ENCODE data around the gene PTPN2.

The PTPN2 gene

GRCh38 chr18:12858991-12859390 lies 25.0 kb downstream of the PTPN2 start:
- no peak for DNase-seq (ENCODE audit: low read depth in 1 of 2, low spot score in 1 of 2)

- no peak for DNase-seq (ENCODE audit: low read depth in 1 of 2, low spot score in 1 of 2)
Measured at GRCh38 chr18:12857991-12858544, 26.0 kb downstream of the PTPN2 start.

GRCh38 chr18:12857215-12857905 lies 26.7 kb downstream of the PTPN2 start:
- no peak for DNase-seq (ENCODE audit: low read depth in 1 of 2, low spot score in 1 of 2)

- no peak for DNase-seq (ENCODE audit: low read depth in 1 of 2, low spot score in 1 of 2)
Measured at GRCh38 chr18:12855916-12856315, 28.1 kb downstream of the PTPN2 start.

- no peak for DNase-seq (ENCODE audit: low read depth in 1 of 2, low spot score in 1 of 2)
Measured at GRCh38 chr18:12852566-12853315, 31.3 kb downstream of the PTPN2 start.

- DNase-seq (ENCODE audit: low read depth in 1 of 2, low spot score in 1 of 2), result no peak
Measured at GRCh38 chr18:12851716-12852115, 32.3 kb downstream of the PTPN2 start.

- DNase-seq (ENCODE audit: low read depth in 1 of 2, low spot score in 1 of 2), result no peak
Measured at GRCh38 chr18:12849548-12849947, 34.5 kb downstream of the PTPN2 start.

GRCh38 chr18:12848405-12848804 lies 35.6 kb downstream of the PTPN2 start:
- no peak for DNase-seq (ENCODE audit: low read depth in 1 of 2, low spot score in 1 of 2)

GRCh38 chr18:12844391-12844790 lies 39.6 kb downstream of the PTPN2 start:
- DNase-seq (ENCODE audit: low read depth in 1 of 2, low spot score in 1 of 2), result no peak

- DNase-seq (ENCODE audit: low read depth in 1 of 2, low spot score in 1 of 2), result no peak
Measured at GRCh38 chr18:12843420-12844350, 40.4 kb downstream of the PTPN2 start.

- no peak for DNase-seq (ENCODE audit: low read depth in 1 of 2, low spot score in 1 of 2)
Measured at GRCh38 chr18:12842459-12843380, 41.3 kb downstream of the PTPN2 start.

- no peak for DNase-seq (ENCODE audit: low read depth in 1 of 2, low spot score in 1 of 2)
Measured at GRCh38 chr18:12841070-12841469, 43.0 kb downstream of the PTPN2 start.

GRCh38 chr18:12840382-12840781 lies 43.7 kb downstream of the PTPN2 start:
- DNase-seq (ENCODE audit: low read depth in 1 of 2, low spot score in 1 of 2), result no peak

- DNase-seq (ENCODE audit: low read depth in 1 of 2, low spot score in 1 of 2), result no peak
Measured at GRCh38 chr18:12839526-12840196, 44.4 kb downstream of the PTPN2 start.

- no peak for DNase-seq (ENCODE audit: low read depth in 1 of 2, low spot score in 1 of 2)
Measured at GRCh38 chr18:12839057-12839525, 44.9 kb downstream of the PTPN2 start.

GRCh38 chr18:12838178-12838634 lies 45.8 kb downstream of the PTPN2 start:
- DNase-seq (ENCODE audit: low read depth in 1 of 2, low spot score in 1 of 2), result no peak

- DNase-seq (ENCODE audit: low read depth in 1 of 2, low spot score in 1 of 2), result no peak
Measured at GRCh38 chr18:12837747-12838146, 46.3 kb downstream of the PTPN2 start.

- DNase-seq (ENCODE audit: low read depth in 1 of 2, low spot score in 1 of 2), result no peak
Measured at GRCh38 chr18:12836551-12836950, 47.5 kb downstream of the PTPN2 start.
